ENCODE measurements around the gene ADARB2.

ADARB2 gene

DNA sequence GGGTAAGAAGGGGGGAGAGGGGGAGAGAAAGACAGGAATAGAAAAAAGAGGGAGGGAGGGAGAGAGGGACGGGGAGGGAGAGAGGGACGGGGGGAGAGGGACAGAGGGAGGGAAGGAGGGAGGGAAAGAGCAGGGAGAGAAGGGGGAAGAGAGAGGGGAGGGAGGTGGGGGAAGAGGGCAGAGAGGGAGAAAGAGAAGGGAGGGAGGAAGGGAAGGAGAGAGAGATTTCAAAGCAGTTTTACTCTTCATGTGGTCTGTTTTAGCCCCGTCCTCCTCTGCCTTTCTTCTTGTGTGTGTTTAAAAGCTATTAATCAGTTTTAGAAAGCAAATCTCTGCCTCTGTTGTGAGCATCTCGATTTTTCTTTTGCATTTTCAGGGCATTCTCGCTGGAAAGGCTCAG is 444.2 kb downstream of the ADARB2 start:
- DNase-seq, result no peak

GRCh38 chr10:1292611-1293031 is 444.7 kb downstream of the ADARB2 start:
- no peak for DNase-seq

DNA sequence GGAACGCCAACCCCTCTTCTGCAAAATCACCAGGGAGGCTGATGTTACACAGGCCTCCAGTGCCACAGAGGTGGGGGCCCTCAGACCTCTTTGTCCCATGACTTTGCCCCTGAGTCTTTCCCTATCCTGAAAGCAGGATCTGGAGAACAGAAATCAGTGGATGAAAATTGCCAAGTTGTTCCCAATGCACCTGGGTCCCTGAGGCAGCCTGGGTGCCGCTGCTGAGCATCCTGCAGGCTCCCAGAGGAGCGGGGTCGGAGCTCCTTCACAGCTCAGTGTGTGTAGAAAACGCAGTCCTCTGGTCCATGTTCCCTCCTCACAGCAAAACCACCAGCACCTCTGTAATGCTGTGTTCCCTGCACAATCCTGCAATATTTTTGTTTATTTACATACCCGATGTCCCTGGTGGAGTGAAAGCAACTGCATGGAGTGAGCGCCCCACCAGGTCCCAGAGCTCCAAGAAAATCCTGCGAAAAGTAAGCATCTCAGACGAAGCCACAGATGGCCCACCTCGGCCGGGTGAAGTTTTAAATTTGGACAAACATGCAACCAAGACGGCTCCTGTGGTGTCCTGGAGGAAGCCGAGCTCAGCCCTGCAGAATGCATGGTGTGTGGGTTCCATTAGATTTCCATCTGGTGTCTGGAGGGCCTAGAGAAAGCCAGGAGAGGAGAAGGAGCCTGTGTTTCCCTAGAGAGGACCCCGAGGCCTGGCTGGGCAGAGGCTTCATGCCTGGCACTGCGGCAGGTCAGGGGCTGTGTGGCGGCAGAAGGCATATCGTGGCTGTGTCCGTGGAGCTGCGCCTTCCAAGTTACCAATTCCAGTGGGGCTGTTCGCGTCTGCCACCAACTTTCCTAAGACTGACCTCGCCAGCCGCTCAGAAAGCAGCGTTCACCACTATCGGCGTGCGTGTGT is 445.9 kb downstream of the ADARB2 start:
- DNase-seq, result no peak

DNA sequence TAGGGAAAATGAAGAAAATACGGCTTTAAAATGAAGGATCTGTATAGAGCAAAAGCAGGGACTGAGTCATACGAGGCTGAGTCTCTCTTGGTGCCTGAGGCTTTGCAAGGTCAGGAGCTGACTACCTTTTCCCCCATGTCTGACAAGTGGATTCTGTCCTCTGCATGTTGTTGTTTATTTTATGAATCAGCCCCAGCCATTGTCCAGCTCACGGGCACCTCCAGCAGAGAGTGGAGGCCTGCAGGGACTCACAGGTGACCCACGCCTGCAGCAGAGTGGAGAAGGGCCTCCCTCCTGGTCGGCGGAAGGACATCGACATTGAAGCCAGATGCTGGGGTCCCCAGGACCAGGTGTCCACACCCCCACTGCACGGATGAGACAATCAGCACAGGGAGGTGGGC is 447.3 kb downstream of the ADARB2 start:
- no peak for DNase-seq

- DNase-seq, result no peak
These were observed 447.7 kb downstream of the ADARB2 start for GRCh38 chr10:1289591-1289990.

DNA sequence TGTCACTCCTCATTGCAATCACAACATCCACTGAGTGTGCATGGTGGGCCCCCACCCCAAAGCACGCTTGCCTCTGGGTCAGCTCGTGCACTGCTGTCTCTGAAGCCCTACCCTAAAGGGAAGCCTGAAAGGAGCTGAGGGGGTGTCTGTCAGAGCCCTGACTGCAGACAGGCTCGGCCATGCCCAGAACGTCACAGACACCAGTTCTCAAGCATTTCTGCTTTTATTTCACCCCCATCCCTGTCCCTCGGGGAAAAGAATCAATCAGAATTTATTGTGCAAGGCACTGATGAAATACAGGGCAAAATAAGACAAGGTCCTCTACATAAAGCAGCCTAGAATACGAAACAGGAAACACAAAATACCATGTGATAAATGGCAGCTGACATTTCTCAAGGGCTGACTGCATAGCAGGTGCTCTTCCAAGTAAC is 449.3 kb downstream of the ADARB2 start:
- DNase-seq, result no peak

DNA sequence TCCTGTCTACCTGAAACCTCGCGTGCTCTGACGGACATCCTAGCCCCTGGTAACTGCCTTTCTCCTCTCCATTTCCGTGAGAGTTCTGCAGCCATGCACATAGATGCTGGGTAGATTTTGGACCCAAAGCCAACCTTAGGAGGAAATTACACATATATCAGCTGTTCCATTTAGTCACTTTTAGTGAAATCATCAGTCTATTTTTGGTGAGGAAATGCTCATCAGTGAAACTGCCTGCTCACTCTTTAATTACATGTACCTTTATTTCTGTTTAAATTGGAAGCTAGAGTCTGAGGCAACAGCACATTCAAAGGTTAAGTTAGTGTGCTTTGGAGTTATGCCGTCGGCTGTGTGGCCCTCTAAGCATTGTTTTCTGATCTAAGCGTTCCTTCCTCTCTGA is 449.8 kb downstream of the ADARB2 start:
- DNase-seq, result no peak

DNA sequence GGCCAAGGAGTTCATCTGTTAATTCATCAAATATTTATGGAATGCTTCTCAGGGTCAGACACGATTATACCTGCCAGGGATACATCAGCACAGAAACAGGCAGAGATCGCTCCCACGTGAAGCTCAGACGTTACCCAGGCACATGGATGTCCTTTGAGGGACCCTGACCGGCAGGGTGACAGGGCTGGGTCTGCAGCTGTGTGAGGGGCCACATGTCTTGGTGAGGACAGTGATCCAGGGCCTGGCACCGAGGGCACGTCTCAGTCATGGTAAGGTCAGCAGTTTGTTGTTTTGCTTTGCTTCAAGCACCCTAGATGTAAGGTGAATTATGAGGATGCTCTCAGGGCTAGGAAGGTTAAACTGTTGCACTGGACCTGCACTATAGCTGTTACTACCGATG is 453.2 kb downstream of the ADARB2 start:
- no peak for DNase-seq

GRCh38 chr10:1281405-1281782 is 455.9 kb downstream of the ADARB2 start:
- DNase-seq, result no peak

GRCh38 chr10:1280466-1281404 is 456.6 kb downstream of the ADARB2 start:
- DNase-seq, result no peak

- no peak for DNase-seq
These were observed 459.0 kb downstream of the ADARB2 start for GRCh38 chr10:1278306-1278705.

GRCh38 chr10:1274701-1275544 is 462.4 kb downstream of the ADARB2 start:
- no peak for DNase-seq

GRCh38 chr10:1274111-1274661 is 463.1 kb downstream of the ADARB2 start:
- DNase-seq, result no peak

DNA sequence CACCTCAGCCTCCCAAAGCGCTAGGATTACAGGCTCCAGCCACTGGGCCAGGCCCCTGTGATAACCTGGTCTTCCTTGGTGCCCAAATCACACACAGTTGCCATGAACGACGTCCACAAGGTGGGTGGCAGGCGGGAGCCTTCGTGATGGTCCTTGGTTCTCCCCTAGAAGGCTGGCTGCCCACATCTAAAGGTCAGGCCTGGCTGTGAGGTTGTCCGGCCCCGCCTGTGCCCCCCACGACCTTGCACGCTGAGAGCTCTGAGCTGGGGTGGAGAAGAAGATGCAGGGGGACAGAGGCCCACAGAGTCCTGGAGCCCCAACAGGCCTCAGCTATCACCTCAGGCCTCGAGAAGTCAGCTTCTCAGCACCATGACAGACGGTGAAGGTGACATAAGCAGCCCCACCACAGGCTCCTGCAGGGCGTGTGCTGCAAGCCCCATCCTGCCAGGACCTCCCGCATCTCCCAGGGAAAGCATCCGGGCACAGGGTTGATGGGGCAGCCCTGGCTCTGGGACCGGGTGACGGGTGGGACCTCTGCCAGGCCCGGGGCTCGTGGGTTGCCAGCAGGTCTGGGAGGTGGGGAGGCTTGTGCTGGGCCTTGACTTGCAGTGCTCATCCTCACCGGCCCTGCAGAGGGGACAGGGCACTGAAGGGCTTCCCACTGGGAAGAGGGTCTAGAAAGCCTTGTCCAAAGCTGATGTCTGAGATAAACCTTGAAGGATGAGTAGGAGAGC is 463.8 kb downstream of the ADARB2 start:
- DNase-seq, result no peak

DNA sequence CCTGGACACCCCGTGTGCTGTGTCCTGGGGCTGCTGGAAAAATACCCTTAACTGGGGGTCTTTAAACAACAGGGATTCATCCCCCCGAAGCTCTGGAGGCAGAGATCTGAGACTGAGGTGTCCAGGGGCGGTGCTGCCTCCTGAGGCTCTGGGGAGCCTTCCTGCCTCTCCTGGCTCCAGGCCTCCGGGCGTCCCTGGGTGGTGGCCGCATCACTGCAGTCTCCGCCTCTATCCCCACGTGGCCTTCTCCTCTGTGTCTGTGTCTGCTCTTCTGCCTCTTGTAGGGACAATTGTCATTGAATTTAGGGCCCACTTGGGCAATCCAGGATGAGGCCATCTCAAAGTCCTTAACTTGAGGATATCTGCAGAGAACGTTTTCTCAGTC is 464.6 kb downstream of the ADARB2 start:
- no peak for DNase-seq

DNA sequence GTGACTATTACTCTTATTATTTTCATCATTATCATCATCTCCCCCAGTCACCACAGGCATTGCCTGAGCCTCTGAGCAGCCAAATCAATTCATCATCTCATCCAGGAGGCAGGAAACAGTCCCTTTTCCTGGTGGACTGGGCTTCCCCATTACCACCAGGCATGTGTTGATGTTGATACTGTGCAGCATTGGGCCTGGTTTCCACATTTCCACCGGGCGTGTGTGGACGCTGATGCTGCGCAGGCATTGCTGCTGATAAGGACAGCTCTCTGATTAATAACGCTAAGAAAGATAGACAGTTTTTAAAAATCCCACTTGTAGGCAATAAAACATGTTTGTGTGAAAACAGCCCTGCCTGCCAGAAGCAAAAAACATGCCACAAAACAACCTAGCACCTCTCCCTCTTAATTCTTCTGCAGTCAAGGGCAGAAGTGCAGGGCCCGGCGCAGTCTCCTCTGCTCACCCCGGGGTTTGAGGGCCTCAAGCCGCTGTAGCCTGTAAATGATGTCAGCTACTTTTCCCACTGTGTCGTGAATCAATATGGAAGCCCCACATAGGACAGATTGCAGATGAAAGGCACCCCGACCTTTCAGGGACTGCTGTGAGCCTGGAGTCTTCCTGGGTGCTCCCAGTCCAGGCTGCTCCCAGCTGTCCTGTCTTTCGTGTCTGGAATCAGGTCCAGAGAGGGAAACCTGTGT is 465.1 kb downstream of the ADARB2 start:
- no peak for DNase-seq

GRCh38 chr10:1270906-1271305 is 466.4 kb downstream of the ADARB2 start:
- DNase-seq, result no peak

DNA sequence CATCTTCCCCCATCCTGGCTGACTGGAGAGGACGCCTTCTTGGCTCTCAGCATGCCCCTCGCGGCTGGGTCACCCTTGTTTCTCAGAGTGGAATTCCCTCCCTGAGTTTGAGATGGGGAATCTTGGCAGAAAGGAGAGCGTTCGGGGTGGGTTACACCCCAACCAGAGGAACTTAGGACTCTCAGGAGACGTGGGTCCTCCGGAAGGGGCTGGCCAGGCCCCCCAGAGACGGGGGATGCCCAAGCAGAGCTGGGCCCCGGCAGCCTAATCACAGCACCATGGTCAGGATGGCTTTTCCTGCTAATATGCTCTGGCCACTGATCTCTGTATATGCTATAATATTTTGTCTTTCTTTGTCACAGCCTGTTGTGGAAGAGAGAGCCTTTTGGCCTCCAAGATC is 466.8 kb downstream of the ADARB2 start:
- no peak for DNase-seq

- DNase-seq, result no peak
These were observed 468.5 kb downstream of the ADARB2 start for GRCh38 chr10:1268831-1269230.

DNA sequence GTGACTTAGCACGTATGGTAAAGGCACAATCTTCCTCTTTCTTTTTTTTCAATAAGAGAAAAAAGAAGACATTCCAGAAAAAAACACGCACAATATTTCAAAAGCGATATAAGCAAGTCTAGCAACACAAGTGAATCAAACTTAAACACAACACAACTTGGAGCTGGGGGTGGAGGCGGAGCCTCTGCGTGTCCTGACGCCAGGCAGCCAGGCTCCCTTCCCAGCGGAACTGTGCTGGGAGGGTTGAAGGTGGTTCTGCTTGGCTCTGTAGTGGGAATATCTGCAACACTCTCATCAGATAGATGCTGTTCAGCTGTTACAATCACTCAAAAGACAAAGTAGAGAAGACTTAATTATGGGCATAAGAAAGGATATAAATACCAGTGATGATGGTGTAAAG is 469.8 kb downstream of the ADARB2 start:
- DNase-seq, result no peak

DNA sequence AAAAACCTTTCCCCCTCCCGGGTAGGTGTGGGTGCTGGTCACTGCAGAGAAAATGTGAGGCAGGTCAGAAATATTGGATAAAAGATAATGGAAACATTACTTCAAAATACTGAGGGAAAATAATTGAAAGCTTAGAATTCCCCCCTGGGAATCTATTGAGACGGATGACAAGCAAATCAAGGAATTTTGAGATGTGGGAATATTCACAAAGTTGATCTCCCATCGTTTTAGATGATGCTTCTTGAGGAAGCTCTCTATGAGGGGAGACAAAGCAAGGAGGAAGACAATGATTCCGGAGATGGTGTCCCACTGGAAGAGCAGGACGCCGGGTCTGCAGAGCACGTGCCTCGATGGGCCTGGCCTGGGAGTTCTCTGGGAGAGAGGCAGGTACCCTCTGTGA is 470.2 kb downstream of the ADARB2 start:
- DNase-seq, result no peak
